ENCODE results near the gene NCOA5. TPM values are rescaled to one million over a fixed set of nuclear protein-coding genes. Genes with fewer than 3 reads are reported as not detected.
"Not testable (repeated sequence)": the region's sequence is repeated elsewhere in the genome, so short reads cannot be mapped to it uniquely, and the experiment has no call there.

NCOA5 gene
- total RNA-seq, 1 donor from 2014 or later: 9.1 TPM

- DNase-seq (ENCODE audit: low read depth in 2 of 2): no peak
Measured at GRCh38 chr20:46093531-46093930, 3.8 kb upstream of the NCOA5 start.

- DNase-seq (ENCODE audit: low read depth in 2 of 2): not testable (repeated sequence)
Measured at GRCh38 chr20:46091622-46092535, 2.1 kb upstream of the NCOA5 start.

- DNase-seq (ENCODE audit: low read depth in 2 of 2): no peak
Measured at GRCh38 chr20:46089167-46089416, 670 bp downstream of the NCOA5 start.

- peak; percentile 9 to 23 for DNase-seq (ENCODE audit: low read depth in 2 of 2)
Measured at GRCh38 chr20:46088409-46089166, 1.2 kb downstream of the NCOA5 start.

- peak; percentile 28 to 48 for DNase-seq (ENCODE audit: low read depth in 2 of 2)
Measured at GRCh38 chr20:46087161-46087560, 2.6 kb downstream of the NCOA5 start.

GRCh38 chr20:46085179-46085851 is 4.4 kb downstream of the NCOA5 start:
- peak; percentile 28 to 54 for DNase-seq (ENCODE audit: low read depth in 2 of 2)

- no peak for DNase-seq (ENCODE audit: low read depth in 2 of 2)
Measured at GRCh38 chr20:46084805-46085178, 5.0 kb downstream of the NCOA5 start.

- no peak for DNase-seq (ENCODE audit: low read depth in 2 of 2)
Measured at GRCh38 chr20:46083531-46084061, 6.2 kb downstream of the NCOA5 start.

GRCh38 chr20:46083101-46083500 is 6.7 kb downstream of the NCOA5 start:
- DNase-seq (ENCODE audit: low read depth in 2 of 2): no peak

- no peak for DNase-seq (ENCODE audit: low read depth in 2 of 2)
Measured at GRCh38 chr20:46081074-46081473, 8.7 kb downstream of the NCOA5 start.

- no peak for DNase-seq (ENCODE audit: low read depth in 2 of 2)
Measured at GRCh38 chr20:46078954-46079353, 10.8 kb downstream of the NCOA5 start.

GRCh38 chr20:46077642-46078305 is 12.0 kb downstream of the NCOA5 start:
- DNase-seq (ENCODE audit: low read depth in 2 of 2): no peak

- DNase-seq (ENCODE audit: low read depth in 2 of 2): no peak
Measured at GRCh38 chr20:46076806-46077205, 13.0 kb downstream of the NCOA5 start.

GRCh38 chr20:46074006-46074405 is 15.8 kb downstream of the NCOA5 start:
- no peak for DNase-seq (ENCODE audit: low read depth in 2 of 2)

- DNase-seq (ENCODE audit: low read depth in 2 of 2): no peak
Measured at GRCh38 chr20:46073443-46073842, 16.3 kb downstream of the NCOA5 start.

GRCh38 chr20:46073024-46073423 is 16.7 kb downstream of the NCOA5 start:
- DNase-seq (ENCODE audit: low read depth in 2 of 2): no peak

- DNase-seq (ENCODE audit: low read depth in 2 of 2): no peak
Measured at GRCh38 chr20:46071573-46071972, 18.2 kb downstream of the NCOA5 start.

GRCh38 chr20:46070215-46070900 is 19.4 kb downstream of the NCOA5 start:
- peak in 1 of 2 donors; percentile 37 for DNase-seq (ENCODE audit: low read depth in 2 of 2)

GRCh38 chr20:46065691-46066090 is 24.1 kb downstream of the NCOA5 start:
- DNase-seq (ENCODE audit: low read depth in 2 of 2): no peak

- DNase-seq (ENCODE audit: low read depth in 2 of 2): no peak
Measured at GRCh38 chr20:46065006-46065405, 24.8 kb downstream of the NCOA5 start.

- DNase-seq (ENCODE audit: low read depth in 2 of 2): no peak
Measured at GRCh38 chr20:46063652-46064054, 26.1 kb downstream of the NCOA5 start.
